ENCODE data around the gene CCDC33.

- TF ChIP-seq CTCF (IDR thresholded peaks at IDR 0.05 in 8 of 11, conservative IDR thresholded peaks at IDR 0.05 in 3 of 11) (no peak), POLR2A (IDR thresholded peaks at IDR 0.05) (no peak), POLR2AphosphoS5 (IDR thresholded peaks at IDR 0.05) (no peak)
Observed at GRCh38 chr15:74208496-74208895, 27.6 kb upstream of the CCDC33 start.

Measured in spleen (tissue), 7 donors.